Astrocyte of the cerebellum (primary cell): ENCODE data around the gene CSF2.

ENCODE experiments used
- DNase-seq: peaks from one replicate; pipeline ENCODE4 v3.0.0-alpha.2; 2011; ENCODE audit warnings: low read depth
- H3K4me3 ChIP-seq: 2 replicates; pipeline ENCODE4 v1.5.1; 2011; ENCODE audit warnings: mild to moderate bottlenecking, low read depth, low read length, moderate library complexity
- in situ Hi-C: cut with HindIII; loops from 2 replicates; pipeline ENCODE4 v1.10.0; 2017; ENCODE audit warnings: low sequenced_read_pairs
- TF ChIP-seq, protein P1 (sequence below): IDR thresholded peaks from 2 replicates; pipeline ENCODE4 v1.5.1; 2012; ENCODE audit warnings: low read length, low read depth, moderate library complexity, mild to moderate bottlenecking; ENCODE audit errors: missing control alignments

CSF2 gene

DNA sequence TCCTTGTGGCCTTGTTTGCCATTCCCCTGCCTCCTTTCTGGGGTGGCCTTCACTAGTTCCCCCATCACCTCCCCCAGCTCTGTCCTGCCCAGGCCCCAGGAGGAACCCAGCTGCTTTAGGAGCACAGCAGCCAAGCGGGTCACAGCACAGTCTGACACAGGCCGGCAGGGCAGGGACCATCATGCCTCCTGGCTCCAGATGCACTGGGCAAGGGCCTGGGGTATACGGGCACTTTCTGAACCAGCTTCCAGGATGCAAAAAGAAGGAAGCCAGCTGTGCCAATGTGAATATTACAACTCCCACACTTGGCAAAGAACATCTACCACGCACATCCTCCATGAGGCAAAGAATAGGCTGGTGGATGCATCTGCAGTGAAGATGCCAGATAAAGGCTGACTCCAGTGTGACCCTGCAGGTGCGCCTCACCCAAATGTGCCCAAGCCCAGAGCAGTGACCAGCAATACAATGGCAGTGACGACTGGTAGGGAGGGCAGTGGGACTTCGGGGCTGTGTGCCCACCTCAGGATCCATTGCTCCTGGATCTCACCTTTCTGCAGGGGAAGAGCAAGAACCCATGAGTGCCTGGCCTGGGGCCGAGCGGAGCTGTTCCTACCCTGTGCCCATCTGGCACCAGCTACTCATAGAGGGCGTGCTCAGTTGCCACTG lies 19.4 kb upstream of the CSF2 start:
- TF ChIP-seq, protein P1, sequence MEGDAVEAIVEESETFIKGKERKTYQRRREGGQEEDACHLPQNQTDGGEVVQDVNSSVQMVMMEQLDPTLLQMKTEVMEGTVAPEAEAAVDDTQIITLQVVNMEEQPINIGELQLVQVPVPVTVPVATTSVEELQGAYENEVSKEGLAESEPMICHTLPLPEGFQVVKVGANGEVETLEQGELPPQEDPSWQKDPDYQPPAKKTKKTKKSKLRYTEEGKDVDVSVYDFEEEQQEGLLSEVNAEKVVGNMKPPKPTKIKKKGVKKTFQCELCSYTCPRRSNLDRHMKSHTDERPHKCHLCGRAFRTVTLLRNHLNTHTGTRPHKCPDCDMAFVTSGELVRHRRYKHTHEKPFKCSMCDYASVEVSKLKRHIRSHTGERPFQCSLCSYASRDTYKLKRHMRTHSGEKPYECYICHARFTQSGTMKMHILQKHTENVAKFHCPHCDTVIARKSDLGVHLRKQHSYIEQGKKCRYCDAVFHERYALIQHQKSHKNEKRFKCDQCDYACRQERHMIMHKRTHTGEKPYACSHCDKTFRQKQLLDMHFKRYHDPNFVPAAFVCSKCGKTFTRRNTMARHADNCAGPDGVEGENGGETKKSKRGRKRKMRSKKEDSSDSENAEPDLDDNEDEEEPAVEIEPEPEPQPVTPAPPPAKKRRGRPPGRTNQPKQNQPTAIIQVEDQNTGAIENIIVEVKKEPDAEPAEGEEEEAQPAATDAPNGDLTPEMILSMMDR = no peak
- DNase-seq = no peak
- in situ Hi-C loops = no loop called here
- no peak overlapping the region for H3K4me3 ChIP-seq

DNA sequence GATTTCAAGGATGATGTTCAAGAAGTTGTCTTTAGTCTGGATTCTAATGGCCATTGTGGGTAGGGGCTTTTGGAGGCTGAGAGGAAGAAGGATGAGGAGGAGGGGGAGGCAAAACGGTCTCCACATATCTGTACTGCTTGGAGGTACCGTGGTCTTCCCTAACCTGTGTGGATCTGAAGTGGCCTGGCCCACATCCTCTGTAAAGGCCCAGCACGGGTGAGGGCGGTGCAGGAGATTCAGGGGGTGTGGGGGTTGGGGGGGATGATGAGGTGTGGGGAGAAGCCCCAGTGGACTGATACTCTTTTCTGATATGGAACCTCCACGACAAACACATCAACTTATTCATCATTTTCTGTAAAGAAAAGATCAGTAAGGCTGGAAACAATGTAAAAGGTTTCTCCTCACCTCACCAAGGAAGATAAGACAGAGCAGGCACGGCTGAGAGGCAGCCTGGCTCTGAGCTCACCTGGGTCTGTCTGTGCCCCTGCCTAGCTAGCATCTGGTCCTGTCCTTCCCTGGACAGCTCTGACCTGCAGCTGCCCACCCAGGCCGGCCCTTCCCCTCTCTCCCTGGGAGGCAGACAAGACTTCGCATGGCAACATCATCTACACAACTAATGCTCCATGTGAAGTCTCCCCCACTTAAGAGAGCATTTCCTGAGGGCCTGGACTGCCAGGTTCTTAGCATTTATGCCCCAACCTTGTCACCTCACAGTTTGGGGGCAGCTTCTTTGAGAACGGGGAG lies 18.7 kb upstream of the CSF2 start:
- in situ Hi-C loops = no loop called here

GRCh38 chr5:132055441-132055807 lies 18.2 kb upstream of the CSF2 start:
- no peak overlapping the region for H3K4me3 ChIP-seq
- DNase-seq = no peak
- TF ChIP-seq, protein P1 = no peak
- in situ Hi-C loops = no loop called here

More for the DNA sequence above, 18.7 kb upstream of the CSF2 start:
- TF ChIP-seq, protein P1 = no peak
- no peak overlapping the region for H3K4me3 ChIP-seq
- no peak for DNase-seq

- no peak for DNase-seq
- in situ Hi-C loops = no loop called here
- TF ChIP-seq, protein P1 = no peak
- H3K4me3 ChIP-seq = no peak overlapping the region
Observed at GRCh38 chr5:132055808-132056609, 17.6 kb upstream of the CSF2 start.

GRCh38 chr5:132056610-132057497 lies 16.7 kb upstream of the CSF2 start:
- TF ChIP-seq, protein P1 = no peak
- H3K4me3 ChIP-seq = no peak overlapping the region
- in situ Hi-C loops = no loop called here
- no peak for DNase-seq
